Measurements from ENCODE around the gene HLTF.

DNA sequence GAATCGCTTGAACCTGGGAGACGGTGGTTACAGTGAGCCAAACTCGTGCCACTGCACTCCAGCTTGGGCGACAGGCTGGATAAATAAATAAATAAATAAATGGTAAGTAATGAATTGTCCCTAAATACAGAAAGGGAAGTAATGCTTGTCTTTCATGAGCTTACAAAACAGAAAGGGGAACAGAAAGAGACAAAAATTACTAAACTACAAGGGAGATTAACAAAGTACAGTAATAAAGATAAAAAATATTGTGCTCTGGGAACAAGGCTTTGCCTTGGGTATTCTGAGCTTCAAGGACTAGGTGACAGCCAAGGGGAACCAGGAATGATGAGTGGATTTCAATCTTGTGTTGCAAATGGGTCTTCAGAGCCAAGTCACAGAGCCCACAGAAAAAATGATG is 9.2 kb upstream of the HLTF start:
- TF ChIP-seq, protein P1, sequence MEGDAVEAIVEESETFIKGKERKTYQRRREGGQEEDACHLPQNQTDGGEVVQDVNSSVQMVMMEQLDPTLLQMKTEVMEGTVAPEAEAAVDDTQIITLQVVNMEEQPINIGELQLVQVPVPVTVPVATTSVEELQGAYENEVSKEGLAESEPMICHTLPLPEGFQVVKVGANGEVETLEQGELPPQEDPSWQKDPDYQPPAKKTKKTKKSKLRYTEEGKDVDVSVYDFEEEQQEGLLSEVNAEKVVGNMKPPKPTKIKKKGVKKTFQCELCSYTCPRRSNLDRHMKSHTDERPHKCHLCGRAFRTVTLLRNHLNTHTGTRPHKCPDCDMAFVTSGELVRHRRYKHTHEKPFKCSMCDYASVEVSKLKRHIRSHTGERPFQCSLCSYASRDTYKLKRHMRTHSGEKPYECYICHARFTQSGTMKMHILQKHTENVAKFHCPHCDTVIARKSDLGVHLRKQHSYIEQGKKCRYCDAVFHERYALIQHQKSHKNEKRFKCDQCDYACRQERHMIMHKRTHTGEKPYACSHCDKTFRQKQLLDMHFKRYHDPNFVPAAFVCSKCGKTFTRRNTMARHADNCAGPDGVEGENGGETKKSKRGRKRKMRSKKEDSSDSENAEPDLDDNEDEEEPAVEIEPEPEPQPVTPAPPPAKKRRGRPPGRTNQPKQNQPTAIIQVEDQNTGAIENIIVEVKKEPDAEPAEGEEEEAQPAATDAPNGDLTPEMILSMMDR (IDR thresholded peaks at IDR 0.05): no peak
- TF ChIP-seq POLR2A (IDR thresholded peaks at IDR 0.05): no peak
- TF ChIP-seq EP300 (IDR thresholded peaks at IDR 0.05): no peak
- no peak for TF ChIP-seq POLR2AphosphoS5 (IDR thresholded peaks at IDR 0.05)
